Measurements from ENCODE around the gene DTD1.

The DTD1 gene

GRCh38 chr20:18790787-18791186, 202.9 kb downstream of the DTD1 start:
- no peak for TF ChIP-seq CTCF (IDR thresholded peaks at IDR 0.05; ENCODE audit: low read depth, low read length)
- no peak for DNase-seq (ENCODE audit: low read depth, low spot score)
- in situ Hi-C loops (cut with HindIII; ENCODE audit: low sequenced_read_pairs): no loop called here
- H3K4me3 ChIP-seq (ENCODE audit: low read depth, low read length): no peak overlapping the region

- DNase-seq (ENCODE audit: low read depth, low spot score): peak; percentile 87
- peak; percentile 7 for TF ChIP-seq CTCF (IDR thresholded peaks at IDR 0.05; ENCODE audit: low read depth, low read length)
These were observed 206.0 kb downstream of the DTD1 start for GRCh38 chr20:18793625-18794427.

GRCh38 chr20:18794428-18794787, 206.6 kb downstream of the DTD1 start:
- TF ChIP-seq CTCF (IDR thresholded peaks at IDR 0.05; ENCODE audit: low read depth, low read length): no peak
- peak overlapping the region; percentile 70 for H3K4me3 ChIP-seq (ENCODE audit: low read depth, low read length)
- in situ Hi-C loops (cut with HindIII; ENCODE audit: low sequenced_read_pairs): no loop called here
- DNase-seq (ENCODE audit: low read depth, low spot score): no peak

More at GRCh38 chr20:18793625-18794427, 206.0 kb downstream of the DTD1 start:
- in situ Hi-C loops (cut with HindIII; ENCODE audit: low sequenced_read_pairs): no loop called here
- H3K4me3 ChIP-seq (ENCODE audit: low read depth, low read length): peak overlapping the region; percentile 70

GRCh38 chr20:18795366-18795765, 207.5 kb downstream of the DTD1 start:
- in situ Hi-C loops (cut with HindIII; ENCODE audit: low sequenced_read_pairs): no loop called here
- DNase-seq (ENCODE audit: low read depth, low spot score): no peak
- no peak for TF ChIP-seq CTCF (IDR thresholded peaks at IDR 0.05; ENCODE audit: low read depth, low read length)
- H3K4me3 ChIP-seq (ENCODE audit: low read depth, low read length): no peak overlapping the region

GRCh38 chr20:18796282-18796833, 208.5 kb downstream of the DTD1 start:
- no peak for TF ChIP-seq CTCF (IDR thresholded peaks at IDR 0.05; ENCODE audit: low read depth, low read length)
- in situ Hi-C loops (cut with HindIII; ENCODE audit: low sequenced_read_pairs): no loop called here
- no peak overlapping the region for H3K4me3 ChIP-seq (ENCODE audit: low read depth, low read length)
- DNase-seq (ENCODE audit: low read depth, low spot score): no peak

GRCh38 chr20:18801516-18801915, 213.7 kb downstream of the DTD1 start:
- DNase-seq (ENCODE audit: low read depth, low spot score): no peak
- TF ChIP-seq CTCF (IDR thresholded peaks at IDR 0.05; ENCODE audit: low read depth, low read length): no peak
- in situ Hi-C loops (cut with HindIII; ENCODE audit: low sequenced_read_pairs): no loop called here
- H3K4me3 ChIP-seq (ENCODE audit: low read depth, low read length): no peak overlapping the region
